HG03135 (cell line): ENCODE data around the gene ATF4.
A peak's percentile ranks its signal among the peaks of the same experiment; 100 is the strongest.
"Not testable (repeated sequence)": the region's sequence is repeated elsewhere in the genome, so short reads cannot be mapped to it uniquely, and the experiment has no call there.

Experiments used
- ATAC-seq: cut with Tn5 transposase; IDR thresholded peaks from one replicate; pipeline ENCODE4 v1.9.1; 2021; ENCODE audit warnings: mild to moderate bottlenecking, moderate library complexity; ENCODE audit not compliant: unreplicated experiment

Gene ATF4

DNA sequence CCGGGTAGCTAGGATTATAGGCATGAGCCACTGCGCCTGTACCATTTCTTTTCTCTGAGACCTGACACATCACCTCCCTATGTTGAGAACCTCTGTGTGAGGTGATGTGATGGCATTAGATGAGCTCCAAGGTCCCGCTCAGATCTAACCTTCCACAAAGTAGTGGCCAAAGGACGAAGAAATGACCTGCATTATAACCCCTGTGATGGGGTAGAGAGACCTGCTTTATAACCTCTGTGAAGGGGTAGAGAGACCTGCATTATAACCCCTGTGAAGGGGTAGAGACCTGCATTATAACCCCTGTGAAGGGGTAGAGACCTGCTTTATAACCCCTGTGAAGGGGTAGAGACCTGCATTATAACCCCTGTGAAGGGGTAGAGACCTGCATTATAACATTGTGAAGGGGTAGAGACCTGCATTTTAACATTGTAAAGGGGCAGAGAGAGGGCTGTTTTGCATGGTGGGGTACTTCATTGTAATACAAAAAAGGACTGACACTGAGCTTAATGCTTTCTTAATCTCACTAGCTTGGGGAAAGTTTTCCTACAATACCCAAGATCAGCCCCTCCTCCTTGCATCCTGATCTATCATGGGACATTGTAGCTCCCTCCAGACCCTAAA is 9.7 kb upstream of the ATF4 start:
- no peak for ATAC-seq

- no peak for ATAC-seq
Measured at GRCh38 chr22:39511226-39511625, 9.1 kb upstream of the ATF4 start.

DNA sequence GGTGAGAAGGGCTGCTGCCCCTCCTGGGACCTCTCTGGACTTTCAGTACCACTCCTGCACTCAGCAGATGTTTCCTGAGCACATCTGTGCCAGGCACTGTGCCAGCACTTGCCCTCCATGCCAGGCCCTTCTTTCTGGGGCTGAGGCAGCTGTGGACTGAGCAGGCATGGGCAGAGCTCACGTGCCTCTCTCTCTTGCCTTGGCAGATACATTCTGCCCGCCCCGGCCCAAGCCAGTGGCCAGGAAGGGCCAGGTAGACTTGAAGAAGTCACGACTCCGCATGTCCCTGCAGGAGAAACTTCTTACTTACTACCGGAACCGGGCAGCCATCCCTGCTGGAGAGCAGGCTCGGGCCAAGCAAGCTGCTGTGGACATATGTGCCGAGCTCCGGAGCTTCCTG is 8.3 kb upstream of the ATF4 start:
- ATAC-seq = no peak

DNA sequence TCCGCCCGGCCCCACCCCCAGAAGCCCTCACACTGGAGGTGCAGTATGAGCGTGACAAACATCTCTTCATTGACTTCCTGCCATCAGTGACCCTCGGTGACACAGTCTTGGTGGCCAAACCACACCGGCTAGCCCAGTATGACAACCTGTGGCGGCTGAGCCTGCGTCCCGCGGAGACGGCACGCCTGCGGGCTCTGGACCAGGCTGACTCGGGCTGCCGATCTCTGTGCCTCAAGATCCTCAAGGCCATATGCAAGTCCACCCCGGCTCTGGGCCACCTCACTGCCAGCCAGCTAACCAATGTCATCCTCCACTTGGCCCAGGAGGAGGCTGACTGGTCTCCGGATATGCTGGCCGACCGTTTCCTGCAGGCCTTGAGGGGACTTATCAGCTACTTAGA is 6.6 kb upstream of the ATF4 start:
- ATAC-seq = no peak

DNA sequence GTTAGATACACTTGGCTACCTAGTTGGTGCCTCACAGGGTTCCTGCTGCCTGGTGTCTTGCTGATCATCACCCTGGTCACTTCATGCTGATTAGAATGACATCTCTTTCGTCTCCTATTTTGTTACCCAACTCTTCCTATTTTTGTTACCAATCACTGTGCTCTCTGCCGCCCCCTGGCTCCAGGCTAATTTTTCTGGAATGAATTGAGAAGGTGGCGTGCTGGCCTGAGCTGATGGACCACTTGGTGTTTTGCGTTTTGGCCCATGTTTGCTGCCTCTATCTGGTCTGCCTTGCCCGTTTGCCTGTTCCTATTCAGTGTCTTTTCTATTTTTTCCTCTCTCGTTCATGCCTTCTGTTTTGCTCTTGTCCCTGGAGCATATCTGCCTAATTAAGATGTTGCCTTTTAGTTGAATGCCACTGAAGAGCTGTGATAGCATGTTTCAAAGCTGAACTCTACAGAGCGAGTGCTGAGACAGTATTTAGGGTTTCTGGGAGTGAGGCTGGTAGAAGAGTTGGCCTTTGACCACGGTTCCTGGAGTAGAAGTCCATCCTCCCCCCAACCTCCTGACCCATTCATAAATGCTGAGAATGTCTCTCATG is 5.9 kb upstream of the ATF4 start:
- no peak for ATAC-seq

DNA sequence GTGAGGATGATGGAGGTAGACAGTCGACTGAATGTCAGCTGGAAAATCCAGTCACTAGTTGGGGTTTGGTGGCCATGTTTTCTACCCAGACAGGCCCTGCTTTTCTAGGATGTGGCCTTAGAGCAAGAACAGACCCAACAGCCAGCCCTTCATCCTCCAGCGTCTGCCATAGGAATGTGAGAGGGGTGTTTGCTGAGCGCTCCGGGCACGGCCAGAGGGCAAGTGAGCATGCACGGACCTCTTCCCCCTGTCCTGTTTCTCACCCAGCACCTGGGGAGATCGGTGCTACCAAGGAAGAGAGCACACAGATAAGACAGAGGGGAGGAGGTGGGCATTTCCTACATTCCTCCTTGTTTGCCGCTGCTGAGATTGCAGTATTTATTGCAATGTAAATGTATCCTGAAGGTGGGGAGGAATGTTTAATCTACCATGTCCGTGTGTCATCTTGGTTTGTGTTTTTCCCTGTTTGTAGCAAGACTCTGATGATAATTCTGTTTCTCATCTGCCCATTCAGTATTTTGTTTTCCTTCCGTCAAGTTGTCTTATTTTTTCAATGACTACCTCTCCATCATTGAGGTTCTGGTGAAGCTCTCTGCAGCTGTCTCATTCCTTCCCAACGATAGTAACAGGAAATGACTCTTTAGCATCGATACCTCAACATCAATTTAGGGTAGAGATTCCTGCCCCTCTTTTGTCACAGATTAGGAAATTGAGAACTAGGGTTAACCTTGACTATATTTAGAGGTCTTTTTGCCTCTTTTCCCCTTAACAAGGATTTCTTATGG is 4.9 kb upstream of the ATF4 start:
- no peak for ATAC-seq

GRCh38 chr22:39517470-39517869 is 2.9 kb upstream of the ATF4 start:
- ATAC-seq = no peak

GRCh38 chr22:39518144-39518786 is 2.1 kb upstream of the ATF4 start:
- no peak for ATAC-seq

- ATAC-seq = no peak
Measured at GRCh38 chr22:39518996-39519680, 1.2 kb upstream of the ATF4 start.

GRCh38 chr22:39519681-39520225 is 609 bp upstream of the ATF4 start:
- peak; percentile 67 for ATAC-seq

DNA sequence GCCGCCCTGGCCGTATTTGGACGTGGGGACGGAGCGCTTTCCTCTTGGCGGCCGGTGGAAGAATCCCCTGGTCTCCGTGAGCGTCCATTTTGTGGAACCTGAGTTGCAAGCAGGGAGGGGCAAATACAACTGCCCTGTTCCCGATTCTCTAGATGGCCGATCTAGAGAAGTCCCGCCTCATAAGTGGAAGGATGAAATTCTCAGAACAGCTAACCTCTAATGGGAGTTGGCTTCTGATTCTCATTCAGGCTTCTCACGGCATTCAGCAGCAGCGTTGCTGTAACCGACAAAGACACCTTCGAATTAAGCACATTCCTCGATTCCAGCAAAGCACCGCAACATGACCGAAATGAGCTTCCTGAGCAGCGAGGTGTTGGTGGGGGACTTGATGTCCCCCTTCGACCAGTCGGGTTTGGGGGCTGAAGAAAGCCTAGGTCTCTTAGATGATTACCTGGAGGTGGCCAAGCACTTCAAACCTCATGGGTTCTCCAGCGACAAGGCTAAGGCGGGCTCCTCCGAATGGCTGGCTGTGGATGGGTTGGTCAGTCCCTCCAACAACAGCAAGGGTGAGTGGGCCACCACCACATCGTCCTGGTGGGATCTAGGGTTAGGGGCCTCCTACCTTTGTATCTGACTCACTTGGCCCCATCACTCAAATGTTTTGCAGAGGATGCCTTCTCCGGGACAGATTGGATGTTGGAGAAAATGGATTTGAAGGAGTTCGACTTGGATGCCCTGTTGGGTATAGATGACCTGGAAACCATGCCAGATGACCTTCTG is 934 bp downstream of the ATF4 start:
- ATAC-seq = not testable (repeated sequence)

- not testable (repeated sequence) for ATAC-seq
Measured at GRCh38 chr22:39522091-39522490, 1.7 kb downstream of the ATF4 start.

DNA sequence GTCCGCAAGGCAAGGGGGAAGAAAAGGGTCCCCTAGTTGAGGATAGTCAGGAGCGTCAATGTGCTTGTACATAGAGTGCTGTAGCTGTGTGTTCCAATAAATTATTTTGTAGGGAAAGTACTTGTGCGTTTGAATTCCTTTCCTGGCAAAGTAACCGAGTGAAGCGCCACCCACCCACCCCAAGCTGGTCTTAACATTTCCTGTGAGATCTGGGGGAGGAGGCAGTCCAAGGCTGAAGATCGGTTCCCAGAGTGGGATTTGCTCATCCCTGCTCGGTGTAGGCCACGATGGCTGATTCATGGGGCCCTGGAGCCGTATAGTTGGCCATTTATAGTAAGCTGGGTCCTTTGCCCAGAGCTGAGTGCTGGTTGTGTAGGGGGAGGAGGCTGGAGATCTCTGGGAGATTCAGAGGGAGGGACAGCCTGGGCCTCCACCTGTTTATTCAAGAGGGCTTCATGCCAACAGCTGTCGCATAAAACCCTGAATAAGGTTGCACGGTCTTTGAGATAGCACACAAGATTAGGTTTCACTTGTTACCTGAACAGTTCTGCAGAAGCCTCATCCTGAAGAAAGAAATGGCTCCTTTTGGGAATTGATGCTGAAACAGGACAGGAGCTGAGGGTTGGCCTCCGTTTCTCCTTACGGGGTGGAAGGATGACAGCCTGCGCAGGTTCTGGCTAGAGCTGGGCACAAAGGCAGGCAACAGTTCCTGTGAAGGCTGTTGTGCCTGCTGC is 2.4 kb downstream of the ATF4 start:
- ATAC-seq = no peak

- ATAC-seq = no peak
Measured at GRCh38 chr22:39524089-39524752, 3.9 kb downstream of the ATF4 start.

DNA sequence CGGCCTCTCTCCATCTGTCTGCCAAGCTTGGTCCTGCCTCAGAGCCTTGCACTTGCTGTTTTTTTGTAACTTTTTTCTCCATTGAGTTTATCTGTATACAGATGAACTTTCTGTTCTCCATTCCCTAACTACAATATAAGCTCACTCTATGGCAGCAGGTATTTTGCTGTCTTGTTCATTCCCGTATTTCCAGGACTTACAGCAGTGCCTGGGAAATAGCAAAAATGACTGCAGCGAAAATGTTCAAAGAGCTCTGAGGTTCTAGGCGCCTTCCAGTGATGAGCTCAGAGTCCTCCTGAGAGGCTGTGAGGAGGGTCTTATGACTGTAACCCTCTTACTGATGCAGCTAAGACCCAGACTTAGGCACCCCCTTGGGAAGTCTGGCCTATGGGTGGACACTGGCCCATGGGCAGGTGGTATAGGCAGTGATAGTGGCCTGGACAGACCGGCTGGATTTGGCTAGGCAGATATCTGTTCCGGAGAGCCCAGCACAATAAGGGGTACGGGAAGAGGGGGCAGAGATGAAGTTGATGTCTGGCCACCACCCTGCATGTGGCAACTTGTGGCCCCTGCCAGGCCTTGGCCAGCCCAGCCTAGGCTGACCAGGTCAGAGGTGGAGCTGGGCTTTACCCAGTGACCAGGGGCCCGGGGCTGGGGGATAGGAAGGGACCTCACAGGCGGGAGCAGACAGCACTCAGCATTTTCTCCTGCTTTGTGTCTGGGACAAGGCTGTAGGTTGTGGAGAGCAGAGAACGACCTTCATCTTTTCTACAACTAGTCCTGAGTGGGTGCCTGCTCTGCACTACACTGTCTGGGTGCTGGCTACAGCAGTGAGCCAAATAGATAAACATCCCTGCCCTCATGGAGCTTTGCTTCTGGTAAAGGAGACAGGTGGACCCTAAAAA is 4.6 kb downstream of the ATF4 start:
- ATAC-seq = no peak

- ATAC-seq = no peak
Measured at GRCh38 chr22:39525658-39525975, 5.3 kb downstream of the ATF4 start.

GRCh38 chr22:39526736-39527171 is 6.4 kb downstream of the ATF4 start:
- ATAC-seq = no peak

DNA sequence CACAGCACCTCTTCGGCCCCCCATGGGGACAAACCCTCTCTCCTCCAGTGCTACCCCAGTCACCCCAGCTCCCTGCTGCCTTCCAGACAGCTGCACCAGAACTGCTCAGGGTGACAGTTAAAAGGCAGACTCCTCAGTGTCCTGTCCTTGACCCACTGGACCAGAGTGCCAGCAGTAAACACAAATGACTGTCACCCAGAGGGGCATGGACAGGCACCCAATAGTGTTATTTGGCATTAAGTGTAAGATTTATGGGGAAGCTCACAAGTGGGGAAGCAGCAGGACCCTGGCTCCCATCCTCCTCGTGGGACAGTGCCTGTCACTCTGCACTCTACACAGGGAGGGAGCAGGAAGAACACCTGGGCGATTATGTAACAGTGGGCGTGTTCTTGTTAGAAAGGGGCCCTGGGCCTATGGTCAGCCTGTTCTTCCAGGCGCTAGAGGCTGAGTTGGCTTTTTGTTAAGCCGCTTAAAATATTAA is 7.2 kb downstream of the ATF4 start:
- ATAC-seq = no peak
